Activated CD4-positive, alpha-beta T cell treated with anti-CD3 and anti-CD28 coated beads for 4 hours (primary cell): ENCODE data around the gene PSG4.
"Not testable (repeated sequence)": the region's sequence is repeated elsewhere in the genome, so short reads cannot be mapped to it uniquely, and the experiment has no call there.

Experiments
- DNase-seq, 2 donors: peaks; one replicate each; pipeline ENCODE4 v3.0.0-alpha.2; 2020

Gene PSG4

GRCh38 chr19:43197666-43198397 lies 7.6 kb downstream of the PSG4 start:
- DNase-seq = not testable (repeated sequence)

DNA sequence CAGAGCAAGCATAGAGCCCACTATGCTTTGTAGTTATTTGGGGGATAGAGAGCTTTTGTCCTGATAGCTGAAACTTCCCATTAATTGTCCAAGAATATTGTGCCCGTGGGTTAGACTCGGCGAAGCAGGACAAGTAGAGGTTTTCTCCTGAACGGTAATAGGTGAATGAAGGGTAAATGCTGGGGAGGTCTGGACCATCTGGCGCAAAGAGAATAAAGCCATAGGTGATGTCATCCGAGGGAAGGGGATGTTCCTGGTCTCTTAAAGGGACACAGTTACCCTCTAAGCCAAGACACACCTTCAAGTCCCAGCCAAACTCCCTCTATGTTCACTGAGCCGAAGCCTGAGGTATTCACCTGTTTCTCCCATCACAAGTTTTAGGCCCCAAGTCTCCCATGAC lies 11.0 kb downstream of the PSG4 start:
- not testable (repeated sequence) for DNase-seq

DNA sequence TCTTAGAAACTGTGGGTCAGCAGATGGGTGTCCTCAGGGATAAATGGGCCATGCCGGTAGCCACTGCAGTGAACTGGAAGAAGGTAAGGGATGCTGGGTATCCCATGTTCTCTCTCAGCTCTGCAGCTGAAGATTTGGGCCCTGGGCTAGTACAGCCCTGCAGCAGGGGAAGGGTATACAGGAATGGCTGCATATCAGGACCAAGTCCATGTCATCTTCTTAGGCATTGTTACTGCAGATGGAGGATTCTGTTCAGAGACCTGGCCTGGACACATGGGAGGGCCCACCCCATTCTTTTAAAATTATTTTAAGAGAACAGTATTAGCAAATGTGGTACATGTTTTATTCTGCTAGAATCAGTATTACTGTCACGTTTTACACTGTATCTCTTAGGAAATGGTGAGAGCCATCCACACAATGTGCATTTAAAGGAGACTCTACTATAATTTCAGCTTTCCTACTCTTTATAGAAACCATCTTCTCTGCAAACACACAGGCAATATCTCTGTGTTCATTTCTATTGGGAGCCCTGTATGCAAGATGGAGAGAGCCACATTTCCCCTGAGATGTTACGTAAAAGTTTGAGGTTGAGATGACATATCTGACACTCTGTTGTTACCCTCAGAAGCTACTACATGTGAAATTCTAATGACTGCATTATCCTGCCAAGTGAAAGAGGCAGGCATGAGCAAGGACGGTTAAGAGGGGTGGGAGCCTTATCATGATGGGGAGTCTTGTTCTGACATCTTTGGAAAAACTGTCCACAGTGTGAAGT lies 12.9 kb downstream of the PSG4 start:
- not testable (repeated sequence) for DNase-seq

GRCh38 chr19:43188092-43188491 lies 17.3 kb downstream of the PSG4 start:
- not testable (repeated sequence) for DNase-seq

GRCh38 chr19:43186311-43186935 lies 19.0 kb downstream of the PSG4 start, which contains the start of gene PSG5:
Gene PSG5, minus strand, starts transcription at chr19:43186536. Its CDS starts 131 bp downstream, at chr19:43186405.
- DNase-seq = not testable (repeated sequence)

- not testable (repeated sequence) for DNase-seq
Measured at GRCh38 chr19:43181869-43182771, 23.3 kb downstream of the PSG4 start.

GRCh38 chr19:43179569-43180147 lies 25.8 kb downstream of the PSG4 start:
- not testable (repeated sequence) for DNase-seq

DNA sequence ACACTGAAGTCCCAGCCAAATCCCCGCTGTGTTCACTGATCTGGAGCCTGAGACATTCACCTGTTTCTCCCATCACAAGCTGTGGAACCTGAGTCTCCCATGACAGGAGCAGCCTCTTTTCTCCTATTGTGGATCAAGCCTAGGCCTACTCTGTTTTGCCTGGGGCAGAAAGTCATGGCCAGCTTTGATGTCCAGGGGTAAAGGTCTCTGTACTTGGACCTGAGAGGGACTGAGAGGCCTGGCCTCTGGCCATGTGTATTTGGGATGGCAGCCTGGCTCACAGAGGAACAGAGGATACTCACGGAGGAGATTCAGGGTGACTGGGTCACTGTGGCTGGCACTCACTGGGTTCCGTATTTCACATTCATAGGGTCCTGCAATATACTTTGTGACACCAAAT lies 26.9 kb downstream of the PSG4 start:
- not testable (repeated sequence) for DNase-seq

DNA sequence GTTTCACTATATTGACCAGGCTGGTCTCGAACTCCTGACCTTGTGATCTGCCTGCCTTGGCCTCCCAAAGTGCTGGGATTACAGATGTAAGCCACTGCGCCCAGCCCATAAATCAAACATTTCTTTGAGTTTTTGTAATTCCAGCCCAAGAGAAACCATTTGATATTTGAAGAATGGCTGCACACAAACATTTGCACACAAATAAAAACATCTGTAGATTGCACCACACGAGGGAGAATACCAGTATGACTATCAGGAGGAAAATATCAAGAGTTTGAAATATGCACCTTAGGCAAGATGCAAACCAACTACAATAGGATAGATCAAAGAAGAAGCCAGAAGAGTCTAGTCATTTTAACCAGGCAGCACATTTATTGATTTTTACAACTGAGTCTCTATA lies 39.5 kb downstream of the PSG4 start:
- not testable (repeated sequence) for DNase-seq

DNA sequence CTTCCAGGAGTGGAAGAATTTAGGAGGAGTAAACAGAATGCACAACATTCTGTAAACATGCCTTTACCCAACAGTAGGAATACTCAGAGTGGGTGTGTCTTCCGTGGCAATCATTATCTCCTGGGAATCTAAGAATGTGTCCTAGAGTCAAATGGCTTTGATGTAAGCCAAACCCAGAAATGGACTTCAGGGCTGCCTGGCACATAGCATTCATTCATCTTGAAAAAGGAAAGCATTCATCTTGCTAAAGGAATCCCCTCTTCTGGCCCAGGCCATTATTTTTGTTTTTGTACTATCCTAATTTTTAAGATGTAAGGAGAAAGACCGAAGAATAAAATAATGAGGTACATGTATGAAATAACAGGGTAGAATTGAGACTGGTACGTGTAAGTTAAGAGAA lies 42.3 kb downstream of the PSG4 start:
- DNase-seq = not testable (repeated sequence)

DNA sequence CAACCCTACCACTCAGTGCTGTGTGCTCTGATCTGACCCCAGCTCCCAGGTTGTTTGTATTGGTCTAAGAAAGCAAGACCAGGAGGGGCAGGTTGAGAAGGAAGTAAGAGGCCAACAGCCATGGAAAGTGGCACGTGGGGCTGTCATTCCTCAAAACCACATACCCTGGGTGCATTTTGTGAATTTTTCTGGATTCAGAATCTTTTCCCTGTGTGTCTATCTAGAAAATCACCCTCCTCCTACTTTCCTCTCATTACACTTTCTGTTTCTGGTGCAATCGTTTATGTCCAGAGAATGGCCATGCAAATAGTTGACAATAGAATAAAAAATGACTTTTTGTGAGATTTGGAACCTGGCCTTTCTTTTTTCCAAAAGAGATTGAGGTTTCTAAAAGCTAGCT lies 43.2 kb downstream of the PSG4 start:
- not testable (repeated sequence) for DNase-seq

DNA sequence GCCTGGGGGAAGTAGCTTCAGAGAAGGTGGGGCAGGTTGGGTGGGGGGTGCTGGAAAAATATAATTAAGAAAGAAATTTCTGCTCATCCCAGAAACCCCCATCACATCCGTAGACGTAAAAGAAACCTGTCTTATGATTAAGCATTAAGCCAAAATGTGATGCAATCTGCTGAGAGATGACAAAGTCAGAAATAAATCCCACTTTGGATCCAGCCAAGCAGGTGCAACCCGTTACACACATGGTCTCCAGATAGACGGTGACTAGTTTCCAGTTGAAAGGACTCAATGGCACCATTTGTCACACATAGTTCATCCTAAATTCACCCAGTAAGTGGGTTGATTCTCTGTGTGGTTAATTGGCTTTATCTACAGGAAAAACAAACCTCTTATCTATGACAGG lies 53.2 kb downstream of the PSG4 start:
- DNase-seq = no peak

DNA sequence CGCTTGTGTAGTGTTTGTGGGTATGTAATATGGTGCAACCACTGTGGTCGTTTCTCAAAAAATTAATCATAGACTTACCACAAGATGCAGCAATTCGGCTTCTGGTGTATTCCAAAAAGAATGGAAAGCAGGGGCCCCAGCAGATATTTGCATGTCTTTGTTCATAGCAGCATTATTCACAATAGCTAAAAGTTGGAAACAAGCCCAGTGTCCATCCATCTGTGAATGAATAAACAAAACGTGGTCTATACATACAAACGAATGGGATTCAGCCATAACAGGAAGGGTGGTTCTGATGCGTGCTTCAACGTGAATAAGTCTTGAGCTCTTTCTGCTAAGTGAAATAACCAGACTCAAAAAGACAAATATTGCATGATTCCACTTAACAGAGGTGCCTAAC lies 55.6 kb downstream of the PSG4 start:
- not testable (repeated sequence) for DNase-seq

GRCh38 chr19:43148233-43148632 lies 57.2 kb downstream of the PSG4 start:
- no peak for DNase-seq
